Measurements from ENCODE around the gene ARSI. TPM values are rescaled to one million over a fixed set of nuclear protein-coding genes. Genes with fewer than 3 reads are reported as not detected.

The ARSI gene
- polyA plus RNA-seq, 1 donor = 2.2 TPM

DNA sequence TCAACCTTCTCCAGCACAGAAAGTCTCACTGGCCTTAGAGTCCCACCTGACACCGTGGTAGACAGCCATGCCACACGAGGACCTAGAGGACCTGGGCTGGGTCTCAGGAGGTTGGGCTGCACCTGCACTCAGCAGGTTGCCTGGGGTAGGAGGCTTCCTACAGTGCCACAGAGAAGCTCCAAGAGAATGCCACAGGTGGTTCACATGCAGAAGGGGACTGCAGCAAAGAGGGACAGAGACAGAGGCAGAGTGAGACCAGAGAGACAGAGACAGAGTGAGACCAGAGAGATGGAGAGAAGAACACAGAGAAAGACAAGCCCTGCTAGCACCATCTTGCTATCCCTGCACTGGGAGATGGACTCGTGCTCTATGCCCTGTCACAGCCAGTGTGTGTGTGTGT lies 18.8 kb downstream of the ARSI start:
- Histone ChIP-seq H3K4me1 (ENCODE audit: control insufficient read depth, insufficient read depth, low read length) (no peaks in the 10 kb centered on the region), H3K4me3 (ENCODE audit: low read length) (no peak overlapping the region), H3K36me3 (ENCODE audit: control insufficient read depth, insufficient read depth, low read length) (no peaks in the 10 kb centered on the region), H3K27me3 (ENCODE audit: control insufficient read depth, insufficient read depth, low read length) (peaks cover 16% of the 10 kb centered on the region), H3K9me3 (ENCODE audit: control insufficient read depth, low read depth, low read length) (no peaks in the 10 kb centered on the region), H3K27ac (ENCODE audit: low read length) (no peak overlapping the region)
- no peak for DNase-seq
- WGBS (ENCODE audit: insufficient coverage, low lambda C conversion rate) = no CpG with 5 or more reads among the region's 3 CpGs

DNA sequence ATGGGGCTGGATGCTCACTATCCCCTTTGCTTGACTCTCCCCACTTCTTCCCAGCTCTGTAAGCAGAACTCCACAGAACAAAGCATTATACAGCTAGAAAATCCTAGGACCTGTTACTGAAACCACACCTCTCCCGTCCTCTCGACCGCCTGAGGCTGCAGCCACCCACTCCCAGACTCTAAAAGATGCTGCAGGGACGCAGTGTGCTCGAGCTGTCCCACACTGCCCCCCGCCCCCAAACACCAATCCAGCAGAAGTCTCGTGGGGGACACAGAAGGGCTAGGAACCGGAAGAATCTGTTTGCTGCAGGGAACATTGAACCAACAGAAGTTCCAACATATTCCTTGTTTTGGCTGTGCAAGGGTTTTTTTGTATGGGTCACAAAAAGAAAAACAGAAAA lies 20.7 kb downstream of the ARSI start:
- H3K4me3 ChIP-seq (ENCODE audit: low read length) = no peak overlapping the region
- no peak for DNase-seq
- no peaks in the 10 kb centered on the region for H3K9me3 ChIP-seq (ENCODE audit: control insufficient read depth, low read depth, low read length)

DNA sequence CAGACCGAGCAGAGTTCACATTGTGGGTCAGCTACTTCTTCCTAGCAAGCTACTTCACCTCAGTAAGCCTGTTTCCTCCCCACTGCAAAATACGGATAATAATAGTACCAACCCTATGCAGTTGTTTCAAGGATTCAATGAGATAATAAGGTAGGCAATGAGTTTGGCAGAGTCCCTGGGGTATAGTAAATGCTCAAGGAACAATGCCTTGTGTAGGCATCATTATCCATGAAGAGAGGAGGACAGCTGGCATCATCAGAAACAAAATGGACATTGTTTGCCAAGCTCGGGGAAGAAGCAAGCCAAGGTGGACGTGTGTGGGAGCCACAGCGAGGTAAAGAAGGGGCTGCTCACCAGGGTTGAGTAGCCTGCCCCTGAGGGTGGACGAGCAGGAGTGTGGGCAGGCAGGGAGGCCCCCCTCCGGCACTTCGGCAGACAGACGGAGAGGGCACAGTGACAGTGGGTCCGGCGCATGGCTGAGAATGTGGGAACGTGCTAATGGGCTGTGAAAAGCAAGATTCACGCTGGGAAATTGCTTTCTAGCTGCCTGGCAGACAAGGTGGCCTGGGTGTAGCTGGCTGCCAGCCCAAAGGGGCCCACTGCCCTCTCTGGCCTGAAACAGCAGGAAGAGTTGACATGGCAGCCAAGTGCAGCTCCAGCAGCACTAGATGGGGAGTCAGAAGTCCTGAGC lies 23.2 kb downstream of the ARSI start:
- DNase-seq = no peak
- Histone ChIP-seq H3K9me3 (ENCODE audit: control insufficient read depth, low read depth, low read length) (no peaks in the 10 kb centered on the region), H3K27me3 (ENCODE audit: control insufficient read depth, insufficient read depth, low read length) (peaks cover 16% of the 10 kb centered on the region), H3K4me3 (ENCODE audit: low read length) (no peak overlapping the region), H3K36me3 (ENCODE audit: control insufficient read depth, insufficient read depth, low read length) (no peaks in the 10 kb centered on the region), H3K4me1 (ENCODE audit: control insufficient read depth, insufficient read depth, low read length) (no peaks in the 10 kb centered on the region), H3K27ac (ENCODE audit: low read length) (no peak overlapping the region)
- WGBS (ENCODE audit: insufficient coverage, low lambda C conversion rate) = no CpG with 5 or more reads among the region's 13 CpGs

More for the DNA sequence above, 20.7 kb downstream of the ARSI start:
- no peaks in the 10 kb centered on the region for H3K4me1 ChIP-seq (ENCODE audit: control insufficient read depth, insufficient read depth, low read length)
- no CpG with 5 or more reads among the region's 8 CpGs for WGBS (ENCODE audit: insufficient coverage, low lambda C conversion rate)
- no peaks in the 10 kb centered on the region for H3K36me3 ChIP-seq (ENCODE audit: control insufficient read depth, insufficient read depth, low read length)
- peaks cover 16% of the 10 kb centered on the region for H3K27me3 ChIP-seq (ENCODE audit: control insufficient read depth, insufficient read depth, low read length)
- no peak overlapping the region for H3K27ac ChIP-seq (ENCODE audit: low read length)

DNA sequence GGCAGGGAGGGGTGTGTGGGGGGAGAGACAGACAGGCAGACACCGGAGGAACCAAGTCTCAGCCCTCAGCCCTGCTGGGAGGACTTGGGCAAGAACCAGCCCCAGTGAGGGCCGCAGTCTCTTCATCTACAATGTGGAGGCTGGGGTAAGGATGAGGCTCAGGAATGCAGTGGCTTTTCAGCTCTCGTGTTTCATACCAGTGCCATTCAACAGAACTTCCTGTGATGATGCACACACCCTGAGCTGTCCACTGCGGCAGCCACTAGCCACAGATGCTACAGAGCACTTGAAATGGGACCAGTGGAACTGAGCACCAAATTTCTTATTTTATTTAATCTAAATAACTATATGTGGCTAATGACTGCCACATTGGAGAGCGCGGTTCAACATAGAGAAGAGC lies 23.8 kb downstream of the ARSI start:
- Histone ChIP-seq H3K4me1 (ENCODE audit: control insufficient read depth, insufficient read depth, low read length) (no peaks in the 10 kb centered on the region), H3K4me3 (ENCODE audit: low read length) (no peak overlapping the region), H3K36me3 (ENCODE audit: control insufficient read depth, insufficient read depth, low read length) (no peaks in the 10 kb centered on the region), H3K9me3 (ENCODE audit: control insufficient read depth, low read depth, low read length) (no peaks in the 10 kb centered on the region), H3K27ac (ENCODE audit: low read length) (no peak overlapping the region), H3K27me3 (ENCODE audit: control insufficient read depth, insufficient read depth, low read length) (peaks cover 16% of the 10 kb centered on the region)
- no CpG with 5 or more reads among the region's 6 CpGs for WGBS (ENCODE audit: insufficient coverage, low lambda C conversion rate)
- DNase-seq = no peak

DNA sequence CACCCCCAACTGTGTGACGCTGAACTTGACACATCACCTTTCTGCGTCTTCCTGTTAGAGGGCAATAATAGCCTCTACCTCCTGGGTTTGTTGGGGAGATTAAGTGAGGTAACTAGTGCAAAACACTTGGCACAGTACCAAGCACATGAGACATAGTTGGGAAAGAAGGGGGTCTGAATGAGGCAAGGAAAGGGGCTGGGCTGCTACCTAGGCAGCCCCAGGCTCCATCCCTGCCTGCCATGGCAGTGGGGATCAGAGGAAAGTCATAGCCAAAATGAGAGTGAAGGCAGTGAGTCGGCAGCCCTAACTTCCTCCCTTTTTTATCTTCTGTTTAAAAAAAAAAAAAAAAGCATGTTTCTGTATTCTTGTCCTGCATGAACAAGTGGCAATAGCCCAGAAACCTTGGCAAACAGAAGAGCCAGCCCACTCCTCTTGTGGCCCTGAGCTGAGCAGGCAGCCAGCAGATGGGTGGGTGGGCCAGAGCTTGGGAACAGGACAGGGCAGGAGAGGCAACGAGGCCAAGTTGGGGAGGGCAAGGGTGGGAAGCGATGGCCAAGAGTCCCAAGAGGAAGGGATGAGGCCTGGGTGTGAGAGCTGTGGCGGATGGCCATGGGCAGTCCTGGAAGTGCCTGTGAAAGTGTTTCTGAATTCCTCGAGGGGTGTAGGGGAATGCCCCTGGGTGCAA lies 24.5 kb downstream of the ARSI start:
- H3K27me3 ChIP-seq (ENCODE audit: control insufficient read depth, insufficient read depth, low read length) = peaks cover 16% of the 10 kb centered on the region
- DNase-seq = no peak
- H3K9me3 ChIP-seq (ENCODE audit: control insufficient read depth, low read depth, low read length) = no peaks in the 10 kb centered on the region
- no peak overlapping the region for H3K4me3 ChIP-seq (ENCODE audit: low read length)
- H3K36me3 ChIP-seq (ENCODE audit: control insufficient read depth, insufficient read depth, low read length) = no peaks in the 10 kb centered on the region
- H3K27ac ChIP-seq (ENCODE audit: low read length) = no peak overlapping the region
- H3K4me1 ChIP-seq (ENCODE audit: control insufficient read depth, insufficient read depth, low read length) = no peaks in the 10 kb centered on the region
- 80% methylated on average over 2 of the region's 7 CpGs for WGBS (ENCODE audit: insufficient coverage, low lambda C conversion rate)

DNA sequence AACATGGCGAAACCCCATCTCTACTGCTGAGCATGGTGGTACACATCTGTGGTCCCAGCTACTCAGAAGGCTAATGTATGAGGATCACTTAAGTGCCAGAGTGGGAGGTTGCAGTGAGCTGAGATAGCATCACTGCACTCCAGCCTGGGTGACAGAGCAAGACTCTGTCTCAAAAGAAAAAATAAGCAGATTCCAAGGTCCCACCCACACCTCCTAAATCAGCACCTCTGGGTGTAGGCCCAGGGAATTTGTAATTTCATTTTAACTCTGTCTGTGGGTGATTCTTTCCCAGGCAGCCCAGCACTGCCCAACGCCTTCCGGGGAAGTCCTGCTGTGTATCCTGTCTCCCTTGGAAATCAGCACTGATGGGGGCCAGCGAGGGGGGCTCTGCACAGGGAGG lies 25.7 kb downstream of the ARSI start:
- no peak overlapping the region for H3K27ac ChIP-seq (ENCODE audit: low read length)
- peaks cover 11% of the 10 kb centered on the region for H3K27me3 ChIP-seq (ENCODE audit: control insufficient read depth, insufficient read depth, low read length)
- H3K4me1 ChIP-seq (ENCODE audit: control insufficient read depth, insufficient read depth, low read length) = no peaks in the 10 kb centered on the region
- WGBS (ENCODE audit: insufficient coverage, low lambda C conversion rate) = no CpG with 5 or more reads among the region's 4 CpGs
- no peaks in the 10 kb centered on the region for H3K36me3 ChIP-seq (ENCODE audit: control insufficient read depth, insufficient read depth, low read length)
- no peaks in the 10 kb centered on the region for H3K9me3 ChIP-seq (ENCODE audit: control insufficient read depth, low read depth, low read length)
- H3K4me3 ChIP-seq (ENCODE audit: low read length) = no peak overlapping the region
- DNase-seq = no peak

DNA sequence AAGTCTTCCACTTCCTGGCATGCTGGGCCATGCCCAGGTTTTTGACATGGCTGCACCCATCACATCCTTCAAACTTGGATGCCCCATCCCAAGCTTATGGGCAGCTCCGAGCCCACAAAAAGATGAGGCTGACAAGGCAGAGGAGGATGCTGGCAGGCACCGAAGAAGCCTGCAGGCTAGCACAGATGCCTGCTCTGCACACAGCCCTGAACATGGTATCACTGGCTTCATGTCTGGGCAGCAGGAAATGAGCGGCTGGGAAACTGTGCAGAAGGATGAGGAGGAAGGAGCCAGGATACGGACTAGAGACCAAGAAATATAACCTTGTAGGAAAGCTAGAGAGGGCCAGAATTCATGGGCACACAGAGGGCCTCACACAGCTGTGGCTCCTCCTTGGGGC lies 27.9 kb downstream of the ARSI start:
- no peaks in the 10 kb centered on the region for H3K36me3 ChIP-seq (ENCODE audit: control insufficient read depth, insufficient read depth, low read length)

DNA sequence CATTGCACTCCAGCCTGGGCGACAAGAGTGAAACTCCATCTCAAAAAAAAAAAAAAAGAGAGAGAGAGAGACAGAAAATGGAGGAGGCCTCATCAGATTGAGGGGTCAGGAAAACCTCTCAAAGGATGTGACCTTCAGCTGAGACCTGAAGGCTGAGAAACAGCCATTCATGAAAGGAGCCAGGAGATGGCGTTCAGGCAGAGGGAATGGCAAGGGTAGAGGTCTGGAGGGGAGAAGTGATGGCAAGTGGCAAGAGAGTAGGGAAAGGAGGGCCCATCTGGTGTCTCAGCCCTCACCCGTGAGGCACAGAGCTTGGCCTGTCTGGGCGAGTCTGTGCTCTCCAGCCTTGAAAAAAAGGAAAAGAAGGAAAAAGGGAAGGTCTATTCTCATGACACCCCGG lies 30.2 kb downstream of the ARSI start:
- Histone ChIP-seq H3K27me3 (ENCODE audit: control insufficient read depth, insufficient read depth, low read length) (no peaks in the 10 kb centered on the region), H3K4me3 (ENCODE audit: low read length) (no peak overlapping the region), H3K9me3 (ENCODE audit: control insufficient read depth, low read depth, low read length) (no peaks in the 10 kb centered on the region), H3K36me3 (ENCODE audit: control insufficient read depth, insufficient read depth, low read length) (no peaks in the 10 kb centered on the region), H3K27ac (ENCODE audit: low read length) (no peak overlapping the region), H3K4me1 (ENCODE audit: control insufficient read depth, insufficient read depth, low read length) (no peaks in the 10 kb centered on the region)
- DNase-seq = peak in 1 of 2 donors; percentile 29
- WGBS (ENCODE audit: insufficient coverage, low lambda C conversion rate) = no CpG with 5 or more reads among the region's 5 CpGs

More for the DNA sequence above, 27.9 kb downstream of the ARSI start:
- Histone ChIP-seq H3K27me3 (ENCODE audit: control insufficient read depth, insufficient read depth, low read length) (peaks cover 3% of the 10 kb centered on the region), H3K4me3 (ENCODE audit: low read length) (no peak overlapping the region), H3K4me1 (ENCODE audit: control insufficient read depth, insufficient read depth, low read length) (no peaks in the 10 kb centered on the region), H3K27ac (ENCODE audit: low read length) (no peak overlapping the region), H3K9me3 (ENCODE audit: control insufficient read depth, low read depth, low read length) (no peaks in the 10 kb centered on the region)
- no CpG with 5 or more reads among the region's 4 CpGs for WGBS (ENCODE audit: insufficient coverage, low lambda C conversion rate)
- DNase-seq = no peak

DNA sequence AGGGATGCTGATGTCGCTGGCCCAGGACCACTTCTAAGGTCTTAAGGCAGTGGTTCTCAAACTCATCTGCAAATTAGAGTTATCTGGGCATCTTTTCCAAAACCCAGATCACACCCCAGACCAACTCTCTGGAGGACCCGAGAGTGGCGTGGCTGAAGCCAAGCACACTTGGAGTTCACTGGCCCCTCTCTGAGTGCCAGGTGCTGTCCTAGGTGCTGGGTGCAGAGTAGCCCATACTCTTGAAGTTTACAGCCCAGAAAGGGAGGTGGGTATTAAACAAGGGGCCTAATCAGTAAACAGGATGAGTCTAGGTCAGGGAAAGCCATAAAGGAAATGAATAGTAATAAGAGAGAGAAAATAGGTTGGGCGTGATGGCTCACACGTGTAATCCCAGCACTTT lies 30.8 kb downstream of the ARSI start:
- Histone ChIP-seq H3K27me3 (ENCODE audit: control insufficient read depth, insufficient read depth, low read length) (no peaks in the 10 kb centered on the region), H3K4me1 (ENCODE audit: control insufficient read depth, insufficient read depth, low read length) (no peaks in the 10 kb centered on the region), H3K4me3 (ENCODE audit: low read length) (no peak overlapping the region), H3K27ac (ENCODE audit: low read length) (no peak overlapping the region), H3K9me3 (ENCODE audit: control insufficient read depth, low read depth, low read length) (no peaks in the 10 kb centered on the region), H3K36me3 (ENCODE audit: control insufficient read depth, insufficient read depth, low read length) (no peaks in the 10 kb centered on the region)
- whole genome bisulfite sequencing (ENCODE audit: insufficient coverage, low lambda C conversion rate) = no CpG with 5 or more reads among the region's 5 CpGs
- no peak for DNase-seq

DNA sequence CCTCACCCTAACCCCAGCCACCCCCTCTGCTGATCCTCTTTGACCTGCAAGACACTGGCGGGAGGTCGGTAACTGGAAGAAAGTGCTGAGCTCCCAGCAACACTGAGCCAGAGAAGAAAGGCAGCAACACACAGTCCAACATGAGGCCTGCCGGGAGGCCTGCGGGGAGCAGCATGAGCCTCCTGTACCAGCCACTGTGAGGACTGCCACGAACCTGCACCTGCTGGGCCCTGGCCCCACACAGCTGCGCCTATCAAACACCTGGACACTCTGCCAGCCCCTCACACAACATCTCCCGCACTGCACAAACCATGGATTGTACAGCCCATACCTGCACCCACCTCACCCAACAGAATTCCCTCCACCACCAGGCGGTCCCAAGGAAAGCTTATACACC lies 31.4 kb downstream of the ARSI start:
- H3K4me3 ChIP-seq (ENCODE audit: low read length) = no peak overlapping the region
- H3K27me3 ChIP-seq (ENCODE audit: control insufficient read depth, insufficient read depth, low read length) = no peaks in the 10 kb centered on the region
- no peaks in the 10 kb centered on the region for H3K9me3 ChIP-seq (ENCODE audit: control insufficient read depth, low read depth, low read length)
- no peaks in the 10 kb centered on the region for H3K4me1 ChIP-seq (ENCODE audit: control insufficient read depth, insufficient read depth, low read length)
- no CpG with 5 or more reads among the region's 8 CpGs for WGBS (ENCODE audit: insufficient coverage, low lambda C conversion rate)
- no peak overlapping the region for H3K27ac ChIP-seq (ENCODE audit: low read length)
- H3K36me3 ChIP-seq (ENCODE audit: control insufficient read depth, insufficient read depth, low read length) = no peaks in the 10 kb centered on the region
- no peak for DNase-seq
